DOHH2 (cell line): ENCODE results near the gene BUD23.
"Not testable (repeated sequence)": the region's sequence is repeated elsewhere in the genome, so short reads cannot be mapped to it uniquely, and the experiment has no call there.

ENCODE experiments used
- H3F3A ChIP-seq: fragments of 200-600 bp; sonication (generic), shearing (Covaris generic); 2 replicates; pipeline ENCODE4 v1.6.0; 2016; ENCODE audit warnings: antibody characterized with exemption, mild to moderate bottlenecking; ENCODE audit not compliant: control insufficient read depth, insufficient read depth
- H3K27ac ChIP-seq: fragments of 200-600 bp; sonication (generic); 2 replicates; pipeline ENCODE4 v1.5.1; 2014; ENCODE audit warnings: low read depth, mild to moderate bottlenecking, low read length, moderate library complexity
- H3K27me3 ChIP-seq: fragments of 200-600 bp; sonication (generic); 2 replicates; pipeline ENCODE4 v1.6.1; 2014; ENCODE audit warnings: mild to moderate bottlenecking, low read length, mixed read lengths; ENCODE audit not compliant: control insufficient read depth
- H3K36me3 ChIP-seq: fragments of 200-600 bp; sonication (generic); 2 replicates; pipeline ENCODE4 v1.6.1; 2014; ENCODE audit warnings: mild to moderate bottlenecking, low read length, moderate library complexity, mixed read lengths; ENCODE audit not compliant: control insufficient read depth
- H3K4me1 ChIP-seq: fragments of 200-600 bp; sonication (generic); 2 replicates; pipeline ENCODE4 v1.6.1; 2014; ENCODE audit warnings: mild to moderate bottlenecking, low read length, mixed read lengths; ENCODE audit not compliant: control insufficient read depth
- H3K4me2 ChIP-seq: fragments of 200-600 bp; sonication (generic); 2 replicates; pipeline ENCODE4 v1.6.0; 2014; ENCODE audit warnings: mild to moderate bottlenecking, low read length, moderate library complexity
- H3K4me3 ChIP-seq: fragments of 200-600 bp; sonication (generic); 2 replicates; pipeline ENCODE4 v1.5.1; 2014; ENCODE audit warnings: mild to moderate bottlenecking, low read length, mixed read lengths
- H3K79me2 ChIP-seq: fragments of 200-600 bp; sonication (generic); 2 replicates; pipeline ENCODE4 v1.6.1; 2014; ENCODE audit warnings: mild to moderate bottlenecking, low read length, mixed read lengths; ENCODE audit not compliant: control insufficient read depth
- H3K9me2 ChIP-seq: fragments of 200-600 bp; sonication (generic); replicated peaks from 2 replicates; pipeline ENCODE4 v1.6.1; 2014; ENCODE audit warnings: mild to moderate bottlenecking, low read length, mixed read lengths; ENCODE audit not compliant: control insufficient read depth
- H3K9me3 ChIP-seq: fragments of 200-600 bp; sonication (generic); 2 replicates; pipeline ENCODE4 v1.6.1; 2014; ENCODE audit warnings: antibody characterized with exemption, low read length, mixed read lengths; ENCODE audit not compliant: control insufficient read depth, insufficient read depth
- H4K20me1 ChIP-seq: fragments of 200-600 bp; sonication (generic); 2 replicates; pipeline ENCODE4 v1.6.0; 2014; ENCODE audit warnings: low read depth, mild to moderate bottlenecking, antibody characterized with exemption, low read length, moderate library complexity; ENCODE audit not compliant: control insufficient read depth, insufficient read depth
- EZH2phosphoT487 ChIP-seq: fragments of 200-600 bp; sonication (generic); IDR thresholded peaks from 2 replicates; pipeline ENCODE4 v1.6.1; 2017; ENCODE audit warnings: borderline replicate concordance, mild to moderate bottlenecking, antibody characterized with exemption, low read length, moderate library complexity, mixed read lengths
- TF ChIP-seq, protein P1 (sequence below): fragments of 200-600 bp; sonication (generic); IDR thresholded peaks from one replicate; pipeline ENCODE4 v1.5.1; 2014; ENCODE audit warnings: antibody characterized with exemption, mild to moderate bottlenecking, low read depth, low read length; ENCODE audit not compliant: poor library complexity, severe bottlenecking

BUD23 gene

DNA sequence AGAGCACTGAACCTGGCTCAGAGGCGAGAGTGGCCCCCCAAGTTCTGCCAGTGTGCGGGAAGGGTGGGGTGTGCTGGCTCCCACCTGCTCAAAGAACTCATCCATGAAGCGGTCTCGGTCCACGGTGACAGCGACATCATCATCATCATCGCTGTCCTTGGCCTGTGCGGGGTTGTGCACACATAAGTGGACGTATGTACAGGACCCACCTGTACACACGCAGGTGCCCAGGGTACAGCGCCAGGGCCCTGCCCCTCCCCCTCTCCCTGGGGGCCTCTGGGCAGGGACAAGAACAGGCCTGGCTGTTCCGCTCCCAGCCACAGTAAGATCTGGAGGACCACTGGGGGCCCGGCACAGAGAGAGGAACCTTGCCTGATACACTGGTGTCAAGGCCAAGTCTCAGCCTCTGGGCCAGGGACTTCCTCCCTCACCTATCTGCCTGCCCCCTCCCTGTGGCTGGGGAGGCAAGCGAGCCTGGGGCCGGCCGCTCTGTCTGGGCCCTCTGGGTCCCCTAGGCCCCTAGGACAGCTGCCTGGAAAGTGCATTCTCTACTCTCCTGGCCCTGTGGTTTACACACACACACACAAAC, 25.7 kb downstream of the BUD23 start:
- H3K4me3 ChIP-seq, result no peak overlapping the region
- no peaks in the 10 kb centered on the region for H3K9me2 ChIP-seq
- no peaks in the 10 kb centered on the region for H3K27me3 ChIP-seq
- peaks cover 4% of the 10 kb centered on the region; the same call in 1 of the 2 replicates for H4K20me1 ChIP-seq
- no peaks in the 10 kb centered on the region for H3K79me2 ChIP-seq
- peaks cover 11% of the 10 kb centered on the region for H3K4me1 ChIP-seq
- H3K4me2 ChIP-seq, result no peak overlapping the region
- H3K27ac ChIP-seq, result no peak overlapping the region
- H3K9me3 ChIP-seq, result no peaks in the 10 kb centered on the region
- no peaks in the 10 kb centered on the region for H3F3A ChIP-seq
- no peak for TF ChIP-seq EZH2phosphoT487
- TF ChIP-seq, protein P1, sequence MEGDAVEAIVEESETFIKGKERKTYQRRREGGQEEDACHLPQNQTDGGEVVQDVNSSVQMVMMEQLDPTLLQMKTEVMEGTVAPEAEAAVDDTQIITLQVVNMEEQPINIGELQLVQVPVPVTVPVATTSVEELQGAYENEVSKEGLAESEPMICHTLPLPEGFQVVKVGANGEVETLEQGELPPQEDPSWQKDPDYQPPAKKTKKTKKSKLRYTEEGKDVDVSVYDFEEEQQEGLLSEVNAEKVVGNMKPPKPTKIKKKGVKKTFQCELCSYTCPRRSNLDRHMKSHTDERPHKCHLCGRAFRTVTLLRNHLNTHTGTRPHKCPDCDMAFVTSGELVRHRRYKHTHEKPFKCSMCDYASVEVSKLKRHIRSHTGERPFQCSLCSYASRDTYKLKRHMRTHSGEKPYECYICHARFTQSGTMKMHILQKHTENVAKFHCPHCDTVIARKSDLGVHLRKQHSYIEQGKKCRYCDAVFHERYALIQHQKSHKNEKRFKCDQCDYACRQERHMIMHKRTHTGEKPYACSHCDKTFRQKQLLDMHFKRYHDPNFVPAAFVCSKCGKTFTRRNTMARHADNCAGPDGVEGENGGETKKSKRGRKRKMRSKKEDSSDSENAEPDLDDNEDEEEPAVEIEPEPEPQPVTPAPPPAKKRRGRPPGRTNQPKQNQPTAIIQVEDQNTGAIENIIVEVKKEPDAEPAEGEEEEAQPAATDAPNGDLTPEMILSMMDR, result no peak
- no peaks in the 10 kb centered on the region for H3K36me3 ChIP-seq

GRCh38 chr7:73712773-73713172, 29.4 kb downstream of the BUD23 start:
- H3K79me2 ChIP-seq, result peaks cover 2% of the 10 kb centered on the region

DNA sequence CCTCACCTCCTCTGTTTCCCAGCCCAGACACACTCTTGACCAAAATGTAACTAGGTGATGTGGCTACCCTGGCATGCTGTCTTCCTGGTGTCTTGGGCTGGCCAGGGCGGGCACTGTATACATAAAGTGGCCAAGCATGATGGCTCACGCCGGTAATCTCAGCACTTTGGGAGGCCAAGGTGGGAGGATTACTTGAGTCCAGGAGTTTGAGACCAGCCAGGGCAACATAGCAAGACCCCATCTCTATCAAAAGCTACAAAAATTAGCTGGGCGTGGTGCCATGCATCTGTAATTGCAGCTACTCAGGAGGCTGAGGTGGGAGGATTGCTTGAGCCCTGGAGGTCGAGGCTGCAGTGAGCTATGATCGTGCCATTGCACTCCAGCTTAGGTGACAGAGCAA, 29.9 kb downstream of the BUD23 start:
- H4K20me1 ChIP-seq, result peaks cover 21% of the 10 kb centered on the region; the same call in 1 of the 2 replicates
- peaks cover 18% of the 10 kb centered on the region for H3K4me1 ChIP-seq

More at GRCh38 chr7:73712773-73713172, 29.4 kb downstream of the BUD23 start:
- peaks cover 5% of the 10 kb centered on the region for H3K27me3 ChIP-seq
- H3F3A ChIP-seq, result no peaks in the 10 kb centered on the region
- no peaks in the 10 kb centered on the region for H3K36me3 ChIP-seq
- no peaks in the 10 kb centered on the region for H3K9me2 ChIP-seq
- no peak for TF ChIP-seq EZH2phosphoT487
- TF ChIP-seq, protein P1, result no peak
- peaks cover 15% of the 10 kb centered on the region; the same call in 1 of the 2 replicates for H4K20me1 ChIP-seq
- H3K4me2 ChIP-seq, result no peak overlapping the region
- peaks cover 12% of the 10 kb centered on the region for H3K4me1 ChIP-seq
- H3K4me3 ChIP-seq, result no peak overlapping the region
- no peaks in the 10 kb centered on the region for H3K9me3 ChIP-seq
- no peak overlapping the region for H3K27ac ChIP-seq

GRCh38 chr7:73715648-73716317, 32.4 kb downstream of the BUD23 start:
- Histone ChIP-seq H3K4me1 (peaks cover 32% of the 10 kb centered on the region), H3K79me2 (peaks cover 13% of the 10 kb centered on the region), H3K27me3 (peaks cover 25% of the 10 kb centered on the region), H3K4me2 (no peak overlapping the region), H4K20me1 (peaks cover 26% of the 10 kb centered on the region; the same call in 1 of the 2 replicates), H3K27ac (no peak overlapping the region), H3K9me2 (no peaks in the 10 kb centered on the region), H3F3A (no peaks in the 10 kb centered on the region), H3K9me3 (no peaks in the 10 kb centered on the region), H3K4me3 (no peak overlapping the region), H3K36me3 (no peaks in the 10 kb centered on the region)
- TF ChIP-seq EZH2phosphoT487, result no peak
- TF ChIP-seq, protein P1, result no peak

More for the DNA sequence above, 29.9 kb downstream of the BUD23 start:
- not testable (repeated sequence) for H3K36me3 ChIP-seq, H3K79me2 ChIP-seq, H3K9me2 ChIP-seq, H3F3A ChIP-seq, H3K27ac ChIP-seq, H3K9me3 ChIP-seq, H3K4me2 ChIP-seq, H3K4me3 ChIP-seq
- H3K27me3 ChIP-seq, result peaks cover 11% of the 10 kb centered on the region
